Choroid plexus epithelial cell (primary cell): ENCODE data around the gene C1orf116.

Experiments
- DNase-seq: peaks from one replicate; pipeline ENCODE4 v3.0.0-alpha.2; 2010; ENCODE audit warnings: low read depth
- H3K4me3 ChIP-seq: 2 replicates; pipeline ENCODE4 v1.5.1; 2011; ENCODE audit warnings: low read depth, mild to moderate bottlenecking, control low read depth, low read length, moderate library complexity
- CTCF ChIP-seq: conservative IDR thresholded peaks from 2 replicates; pipeline ENCODE4 v1.5.1; 2011; ENCODE audit warnings: low read depth, mild to moderate bottlenecking, control low read depth, inconsistent platforms, low read length, moderate library complexity

C1orf116 gene

GRCh38 chr1:207077012-207077411 lies 44.5 kb upstream of the C1orf116 start:
- no peak for DNase-seq
- no peak overlapping the region for H3K4me3 ChIP-seq
- TF ChIP-seq CTCF = no peak

GRCh38 chr1:207076181-207076955 lies 43.8 kb upstream of the C1orf116 start:
- H3K4me3 ChIP-seq = no peak overlapping the region
- DNase-seq = peak; percentile 20
- no peak for TF ChIP-seq CTCF

- DNase-seq = no peak
- no peak for TF ChIP-seq CTCF
These were observed 41.6 kb upstream of the C1orf116 start for GRCh38 chr1:207073906-207074820.

DNA sequence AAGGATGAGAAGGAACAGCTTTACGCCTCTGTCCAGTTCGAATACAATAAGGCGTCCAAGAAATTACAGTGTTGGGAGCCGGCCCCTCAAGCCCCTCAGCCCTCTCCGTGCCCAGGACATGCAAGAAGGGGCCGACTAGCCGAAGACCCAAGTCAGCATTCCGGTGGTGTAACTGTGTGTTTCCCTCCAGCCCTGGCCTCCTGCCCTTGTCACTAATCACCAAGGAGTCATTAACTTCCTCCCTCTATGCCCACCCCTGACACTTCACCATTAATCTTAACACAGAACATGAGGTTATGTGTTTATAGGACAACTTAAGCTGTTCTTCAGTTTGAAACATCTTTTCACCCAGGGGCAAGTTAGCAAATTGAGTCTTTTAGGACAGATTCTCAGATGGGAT lies 39.7 kb upstream of the C1orf116 start:
- no peak overlapping the region for H3K4me3 ChIP-seq
- DNase-seq = no peak
- no peak for TF ChIP-seq CTCF

More at GRCh38 chr1:207073906-207074820, 41.6 kb upstream of the C1orf116 start:
- no peak overlapping the region for H3K4me3 ChIP-seq

DNA sequence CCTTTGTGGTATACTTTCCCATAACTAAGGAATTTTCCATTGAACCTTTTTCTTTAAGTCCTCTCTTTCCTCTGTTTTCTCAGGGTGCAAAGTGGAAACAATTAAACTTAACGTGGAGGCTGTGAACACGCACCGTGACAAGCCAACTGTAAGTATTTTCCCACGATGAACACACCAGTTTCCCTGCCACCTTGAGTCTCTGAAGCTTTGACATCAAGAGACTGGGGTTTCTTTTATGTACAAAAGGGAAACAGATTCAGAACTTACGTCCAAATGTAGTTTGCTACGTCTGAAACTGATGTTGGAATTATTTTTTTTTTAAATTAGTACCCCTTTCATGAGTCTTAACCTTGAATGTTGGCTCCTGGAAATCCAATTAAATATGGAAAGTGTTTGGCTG lies 38.9 kb upstream of the C1orf116 start:
- no peak overlapping the region for H3K4me3 ChIP-seq
- no peak for DNase-seq

GRCh38 chr1:207070811-207071210 lies 38.3 kb upstream of the C1orf116 start:
- no peak for DNase-seq
- H3K4me3 ChIP-seq = no peak overlapping the region
- no peak for TF ChIP-seq CTCF

More for the DNA sequence above, 38.9 kb upstream of the C1orf116 start:
- no peak for TF ChIP-seq CTCF
